ENCODE data around the gene EEFSEC. TPM values are rescaled to one million over a fixed set of nuclear protein-coding genes. Genes with fewer than 3 reads are reported as not detected.

The EEFSEC gene
- total and polyA plus RNA-seq, 2 of the 4 experiments (the other 2 are of a cell fraction), result 4.5 to 9.3 TPM

- ChIA-PET POLR2A (ENCODE audit: unreplicated experiment) (no interaction called here), CTCF (no interaction called here)
- Histone ChIP-seq H3K79me1 (ENCODE audit: low read depth in 1 of 2, low read length in 2 of 2) (no peaks in the 10 kb centered on the region), H3K9me3 (ENCODE audit: control insufficient read depth, insufficient read depth, low read length) (no peaks in the 10 kb centered on the region), H3K36me3 (ENCODE audit: control insufficient read depth, insufficient read depth, low read length) (no peaks in the 10 kb centered on the region), H2AK5ac (ENCODE audit: low read depth, low read length) (no peak overlapping the region), H2BK15ac (ENCODE audit: low read depth, low read length) (no peak overlapping the region), H3K27ac (ENCODE audit: insufficient read depth, low read length) (no peak overlapping the region), H3K23ac (ENCODE audit: low read depth, low read length) (no peak overlapping the region), H3K9me1 (ENCODE audit: insufficient read depth, low read length) (peaks cover 7% of the 10 kb centered on the region; the same call in 1 of the 2 replicates), H4K20me1 (ENCODE audit: insufficient read depth, low read length) (no peaks in the 10 kb centered on the region; the same call in 1 of the 2 replicates), H4K8ac (ENCODE audit: low read depth in 2 of 2, low read length in 2 of 2) (no peak overlapping the region), H2AFZ (replicated peaks; ENCODE audit: low read length, poor library complexity) (no peak overlapping the region), H2AK9ac (replicated peaks; ENCODE audit: low read depth, low read length, poor library complexity) (no peak overlapping the region), H2BK5ac (ENCODE audit: low read depth, low read length, poor library complexity, severe bottlenecking) (no peak overlapping the region), H4K91ac (ENCODE audit: insufficient read depth, low read depth, low read length) (no peak overlapping the region), H3K4me2 (ENCODE audit: low read depth, low read length) (no peak overlapping the region), H3K4ac (ENCODE audit: low read depth, low read length) (no peak overlapping the region), H2BK120ac (ENCODE audit: low read depth, low read length) (no peak overlapping the region), H3K4me3 (ENCODE audit: insufficient read depth, low read depth, low read length) (no peak overlapping the region), H3K27me3 (ENCODE audit: control insufficient read depth, insufficient read depth, low read length) (no peaks in the 10 kb centered on the region), H3K56ac (ENCODE audit: extremely low read depth, insufficient read depth, low read length) (no peak overlapping the region), H2BK20ac (ENCODE audit: low read depth, low read length) (no peak overlapping the region), H3K9ac (ENCODE audit: low read depth, low read length) (no peak overlapping the region), H4K5ac (ENCODE audit: low read depth, low read length) (no peak overlapping the region), H3K14ac (replicated peaks; ENCODE audit: low read depth, low read length) (no peak overlapping the region), H3K18ac (ENCODE audit: low read depth, low read length) (no peak overlapping the region), H3K4me1 (ENCODE audit: control insufficient read depth, insufficient read depth, low read length) (no peaks in the 10 kb centered on the region)
- DNase-seq (no peak), ATAC-seq (ENCODE audit: low read depth) (no peak)
- no peak for TF ChIP-seq ELK1 (IDR thresholded peaks at IDR 0.05; ENCODE audit: borderline replicate concordance, low read depth, low read length)
- TF ChIP-seq MAFK (IDR thresholded peaks at IDR 0.05; ENCODE audit: low read depth, low read length), result no peak
- no peak for TF ChIP-seq FOS (IDR thresholded peaks at IDR 0.05; ENCODE audit: low read depth, low read length)
- TF ChIP-seq POLR2A (IDR thresholded peaks at IDR 0.05; ENCODE audit: low read depth, low read length), result no peak
- no peak for TF ChIP-seq USF2 (IDR thresholded peaks at IDR 0.05; ENCODE audit: low read depth, low read length)
- WGBS, 2 experiments (ENCODE audit: extremely low coverage in 2 of 2, insufficient read length in 1 of 2), result 100% methylated on average over 1 of the region's 5 CpGs; no CpG with 5 or more reads in 1 of the 2 experiments
- no TSS peak for BruUV-seq (replicated peaks)
- dilution Hi-C loops (cut with HindIII; ENCODE audit: low sequenced_read_pairs, unreplicated experiment) (no loop called here), intact Hi-C loops (cut with micrococcal nuclease) (no loop called here), in situ Hi-C loops (cut with MboI; ENCODE audit: low sequenced_read_pairs) (no loop called here)
Observed at GRCh38 chr3:128372281-128372680, 219.0 kb downstream of the EEFSEC start.
